Lower lobe of right lung (tissue), 2 donors: ENCODE measurements around the gene BAX. TPM values are rescaled to one million over a fixed set of nuclear protein-coding genes. Genes with fewer than 3 reads are reported as not detected.
"Not testable (repeated sequence)": the region's sequence is repeated elsewhere in the genome, so short reads cannot be mapped to it uniquely, and the experiment has no call there.

Experiments used
- ATAC-seq, 2 donors: fragments of 200-7000 bp; cut with Tn5 transposase; one replicate each; pipeline ENCODE4 v1.9.1; 2020 to 2022; ENCODE audit warnings: mild to moderate bottlenecking in 2 of 2, moderate library complexity in 2 of 2
- DNase-seq: peaks from one replicate; pipeline ENCODE4 v3.0.0-alpha.2; 2020
- H3K27ac ChIP-seq: fragments of 200-600 bp; one replicate; pipeline ENCODE4 v1.8.0; 2022
- H3K27me3 ChIP-seq: fragments of 200-600 bp; one replicate; pipeline ENCODE4 v1.8.0; 2022; ENCODE audit warnings: low read depth
- H3K36me3 ChIP-seq: fragments of 200-600 bp; one replicate; pipeline ENCODE4 v1.8.0; 2022; ENCODE audit warnings: mild to moderate bottlenecking
- H3K4me1 ChIP-seq: fragments of 200-600 bp; one replicate; pipeline ENCODE4 v1.8.0; 2022
- H3K4me3 ChIP-seq: fragments of 200-600 bp; one replicate; pipeline ENCODE4 v1.8.0; 2022; ENCODE audit warnings: mild to moderate bottlenecking
- H3K9me3 ChIP-seq: fragments of 200-600 bp; one replicate; pipeline ENCODE4 v1.8.0; 2022
- intact Hi-C: fragments of 100-400 bp; cut with DNase I; formaldehyde crosslinking; loops from one replicate; pipeline ENCODE4 v1.11.0; 2022
- total RNA-seq: library from RNA; stranded (reverse); fragmentation: NEBNext Ultra II Directional; extraction: Animal tissue kit (Norgen Biotek cat#: 25700); gene quantifications from one replicate; pipeline ENCODE4 v1.2.1, GENCODE V29; 2021
- TF ChIP-seq, protein P1 (sequence below): fragments of 200-600 bp; IDR thresholded peaks from one replicate; pipeline ENCODE4 v1.8.0; 2022; ENCODE audit warnings: antibody characterized with exemption, mild to moderate bottlenecking
- donor health status: DM: no; HTN: yes; CAD: no; lungs with severe emphysema.

Gene BAX
- total RNA-seq, 1 donor from 2014 or later = 142 TPM

DNA sequence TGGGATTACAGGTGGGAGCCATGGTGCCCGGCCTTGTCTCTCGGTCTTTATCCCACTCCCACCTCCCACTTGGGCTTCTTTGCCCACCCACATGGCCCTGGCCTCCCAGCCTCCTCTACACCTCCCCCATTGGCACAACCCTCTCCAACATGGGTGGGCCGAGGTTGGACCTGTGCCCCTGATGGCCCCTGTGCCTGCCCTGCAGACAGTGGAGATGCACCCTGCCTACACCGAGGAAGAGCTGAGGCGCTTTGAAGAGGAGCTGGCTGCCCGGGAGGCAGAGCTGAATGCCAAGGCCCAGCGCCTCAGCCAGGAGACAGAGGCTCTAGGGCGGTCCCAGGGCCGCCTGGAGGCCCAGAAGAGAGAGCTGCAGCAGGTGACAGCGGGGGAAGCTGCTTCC lies 33.7 kb upstream of the BAX start:
- Histone ChIP-seq H3K4me1 (no peaks in the 10 kb centered on the region), H3K4me3 (no peak overlapping the region), H3K27ac (no peak overlapping the region), H3K36me3 (peaks cover 70% of the 10 kb centered on the region), H3K27me3 (no peaks in the 10 kb centered on the region), H3K9me3 (no peaks in the 10 kb centered on the region)
- TF ChIP-seq, protein P1, sequence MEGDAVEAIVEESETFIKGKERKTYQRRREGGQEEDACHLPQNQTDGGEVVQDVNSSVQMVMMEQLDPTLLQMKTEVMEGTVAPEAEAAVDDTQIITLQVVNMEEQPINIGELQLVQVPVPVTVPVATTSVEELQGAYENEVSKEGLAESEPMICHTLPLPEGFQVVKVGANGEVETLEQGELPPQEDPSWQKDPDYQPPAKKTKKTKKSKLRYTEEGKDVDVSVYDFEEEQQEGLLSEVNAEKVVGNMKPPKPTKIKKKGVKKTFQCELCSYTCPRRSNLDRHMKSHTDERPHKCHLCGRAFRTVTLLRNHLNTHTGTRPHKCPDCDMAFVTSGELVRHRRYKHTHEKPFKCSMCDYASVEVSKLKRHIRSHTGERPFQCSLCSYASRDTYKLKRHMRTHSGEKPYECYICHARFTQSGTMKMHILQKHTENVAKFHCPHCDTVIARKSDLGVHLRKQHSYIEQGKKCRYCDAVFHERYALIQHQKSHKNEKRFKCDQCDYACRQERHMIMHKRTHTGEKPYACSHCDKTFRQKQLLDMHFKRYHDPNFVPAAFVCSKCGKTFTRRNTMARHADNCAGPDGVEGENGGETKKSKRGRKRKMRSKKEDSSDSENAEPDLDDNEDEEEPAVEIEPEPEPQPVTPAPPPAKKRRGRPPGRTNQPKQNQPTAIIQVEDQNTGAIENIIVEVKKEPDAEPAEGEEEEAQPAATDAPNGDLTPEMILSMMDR = no peak
- intact Hi-C loops = no loop called here
- DNase-seq (no peak), ATAC-seq (no peak)

DNA sequence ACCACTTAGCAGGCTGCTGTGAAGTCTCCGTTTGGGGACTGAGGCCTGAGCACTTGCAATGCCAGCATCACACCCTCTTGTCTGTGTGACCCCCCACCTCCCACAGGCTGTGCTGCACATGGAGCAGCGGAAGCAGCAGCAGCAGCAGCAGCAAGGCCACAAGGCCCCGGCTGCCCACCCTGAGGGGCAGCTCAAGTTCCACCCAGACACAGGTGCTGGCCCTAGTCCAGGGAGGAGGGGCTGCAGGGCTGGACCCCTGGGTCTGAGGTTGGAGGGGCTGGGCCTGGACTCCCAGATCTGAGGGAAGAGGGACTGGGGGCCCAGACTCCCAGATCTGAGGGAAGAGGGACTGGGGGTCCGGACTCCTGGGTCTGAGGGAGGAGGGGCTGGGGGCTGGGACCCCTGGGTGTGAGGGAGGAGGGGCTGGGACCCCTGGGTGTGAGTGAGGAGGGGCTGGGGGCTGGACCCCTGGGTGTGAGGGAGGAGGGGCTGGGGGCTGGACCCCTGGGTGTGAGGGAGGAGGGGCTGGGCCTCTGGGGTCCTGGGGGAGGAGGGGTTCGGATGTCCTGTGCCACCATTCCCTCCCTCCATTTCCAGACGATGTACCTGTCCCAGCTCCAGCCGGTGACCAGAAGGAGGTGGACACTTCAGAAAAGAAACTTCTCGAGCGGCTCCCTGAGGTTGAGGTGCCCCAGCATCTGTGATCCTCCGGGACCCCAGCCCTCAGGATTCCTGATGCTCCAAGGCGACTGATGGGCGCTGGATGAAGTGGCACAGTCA lies 32.8 kb upstream of the BAX start:
- ATAC-seq (no peak), DNase-seq (no peak)
- Histone ChIP-seq H3K27me3 (no peaks in the 10 kb centered on the region), H3K9me3 (no peaks in the 10 kb centered on the region), H3K4me3 (no peak overlapping the region), H3K27ac (no peak overlapping the region), H3K36me3 (peaks cover 61% of the 10 kb centered on the region), H3K4me1 (peaks cover 9% of the 10 kb centered on the region)
- TF ChIP-seq, protein P1 = no peak
- intact Hi-C loops = no loop called here

DNA sequence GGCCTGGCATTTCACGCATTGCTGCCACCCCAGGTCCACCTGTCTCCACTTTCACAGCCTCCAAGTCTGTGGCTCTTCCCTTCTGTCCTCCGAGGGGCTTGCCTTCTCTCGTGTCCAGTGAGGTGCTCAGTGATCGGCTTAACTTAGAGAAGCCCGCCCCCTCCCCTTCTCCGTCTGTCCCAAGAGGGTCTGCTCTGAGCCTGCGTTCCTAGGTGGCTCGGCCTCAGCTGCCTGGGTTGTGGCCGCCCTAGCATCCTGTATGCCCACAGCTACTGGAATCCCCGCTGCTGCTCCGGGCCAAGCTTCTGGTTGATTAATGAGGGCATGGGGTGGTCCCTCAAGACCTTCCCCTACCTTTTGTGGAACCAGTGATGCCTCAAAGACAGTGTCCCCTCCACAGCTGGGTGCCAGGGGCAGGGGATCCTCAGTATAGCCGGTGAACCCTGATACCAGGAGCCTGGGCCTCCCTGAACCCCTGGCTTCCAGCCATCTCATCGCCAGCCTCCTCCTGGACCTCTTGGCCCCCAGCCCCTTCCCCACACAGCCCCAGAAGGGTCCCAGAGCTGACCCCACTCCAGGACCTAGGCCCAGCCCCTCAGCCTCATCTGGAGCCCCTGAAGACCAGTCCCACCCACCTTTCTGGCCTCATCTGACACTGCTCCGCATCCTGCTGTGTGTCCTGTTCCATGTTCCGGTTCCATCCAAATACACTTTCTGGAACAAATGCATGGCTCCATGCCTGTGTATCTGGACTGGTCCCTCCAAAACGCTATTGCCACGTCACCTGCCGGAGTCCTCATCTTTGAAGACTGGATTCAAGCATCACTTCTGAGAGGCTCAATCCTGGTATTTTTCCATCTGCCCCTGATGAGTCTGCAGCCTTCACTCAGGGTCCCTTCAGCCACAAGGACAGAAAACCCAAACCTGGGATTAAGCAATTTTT lies 31.9 kb upstream of the BAX start:
- intact Hi-C loops = no loop called here
- H3K36me3 ChIP-seq = peaks cover 52% of the 10 kb centered on the region
- no peak for ATAC-seq

DNA sequence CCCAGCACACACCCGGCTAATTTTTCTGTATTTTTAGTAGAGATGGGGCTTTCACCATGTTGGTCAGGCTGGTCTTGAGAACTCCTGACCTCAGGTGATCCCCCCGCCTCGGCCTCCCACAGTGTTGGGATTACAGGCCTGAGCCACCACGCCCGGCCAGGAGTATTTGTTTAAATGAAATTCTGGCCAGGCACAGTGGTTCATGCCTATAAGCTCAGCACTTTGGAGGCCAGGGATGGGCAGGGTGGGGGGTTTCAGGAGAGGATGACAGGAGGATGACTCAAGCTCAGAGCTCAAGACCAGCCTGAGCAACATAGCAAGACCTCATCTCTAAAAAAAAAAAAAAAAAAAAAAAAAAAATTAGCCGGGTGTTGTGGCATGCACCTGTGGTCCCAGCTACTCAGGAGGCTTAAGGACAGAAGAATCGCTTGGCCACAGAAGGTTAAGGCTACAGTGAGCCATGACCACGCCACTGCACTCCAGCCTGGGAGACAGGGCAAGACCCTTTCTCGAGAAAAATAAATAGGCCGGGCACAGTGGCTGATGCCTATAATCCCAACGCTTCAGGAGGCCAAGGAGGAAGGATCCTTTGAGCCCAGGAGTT lies 29.3 kb upstream of the BAX start:
- no peak overlapping the region for H3K27ac ChIP-seq
- TF ChIP-seq, protein P1 = no peak
- H3K27me3 ChIP-seq = no peaks in the 10 kb centered on the region
- peaks cover 26% of the 10 kb centered on the region for H3K36me3 ChIP-seq
- intact Hi-C loops = no loop called here
- DNase-seq (no peak), ATAC-seq (peak in 1 of 2 donors; percentile 3)
- peaks cover 14% of the 10 kb centered on the region for H3K4me1 ChIP-seq
- no peak overlapping the region for H3K4me3 ChIP-seq
- no peaks in the 10 kb centered on the region for H3K9me3 ChIP-seq

More for the DNA sequence above, 31.9 kb upstream of the BAX start:
- Histone ChIP-seq H3K27me3 (no peaks in the 10 kb centered on the region), H3K27ac (no peak overlapping the region), H3K9me3 (no peaks in the 10 kb centered on the region), H3K4me1 (peaks cover 14% of the 10 kb centered on the region), H3K4me3 (no peak overlapping the region)
- TF ChIP-seq, protein P1 = no peak
- no peak for DNase-seq

DNA sequence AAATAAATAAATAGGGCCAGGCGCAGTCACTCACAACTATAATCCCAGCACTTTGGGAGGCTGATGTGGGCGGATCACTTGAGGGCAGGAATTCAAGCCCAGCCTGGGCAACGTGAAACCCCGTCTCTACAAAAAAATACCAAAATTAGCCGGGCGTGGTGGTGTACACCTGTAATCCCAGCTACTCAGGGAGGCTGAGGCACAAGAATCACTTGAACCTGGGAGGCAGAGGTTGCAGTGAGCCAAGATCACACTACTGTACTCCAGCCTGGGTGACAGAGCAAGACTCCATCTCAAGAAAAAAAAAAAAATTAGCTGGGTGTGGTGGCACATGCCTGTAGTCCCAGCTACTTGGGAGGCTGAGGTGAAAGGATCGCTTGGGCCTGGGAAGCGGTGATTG lies 28.8 kb upstream of the BAX start:
- Histone ChIP-seq H3K36me3 (peaks cover 21% of the 10 kb centered on the region), H3K27ac (peak overlapping the region; percentile 69), H3K4me1 (peaks cover 14% of the 10 kb centered on the region)
- H3K9me3 ChIP-seq, DNase-seq, H3K27me3 ChIP-seq, intact Hi-C loops, H3K4me3 ChIP-seq, ATAC-seq: not testable (repeated sequence)
